Measurements from ENCODE around the gene ZACN. TPM values are rescaled to one million over a fixed set of nuclear protein-coding genes. Genes with fewer than 3 reads are reported as not detected.
"Not testable (repeated sequence)": the region's sequence is repeated elsewhere in the genome, so short reads cannot be mapped to it uniquely, and the experiment has no call there.

ZACN gene
- total RNA-seq, 2 experiments from 2014 or later: 6.4 to 6.5 TPM

DNA sequence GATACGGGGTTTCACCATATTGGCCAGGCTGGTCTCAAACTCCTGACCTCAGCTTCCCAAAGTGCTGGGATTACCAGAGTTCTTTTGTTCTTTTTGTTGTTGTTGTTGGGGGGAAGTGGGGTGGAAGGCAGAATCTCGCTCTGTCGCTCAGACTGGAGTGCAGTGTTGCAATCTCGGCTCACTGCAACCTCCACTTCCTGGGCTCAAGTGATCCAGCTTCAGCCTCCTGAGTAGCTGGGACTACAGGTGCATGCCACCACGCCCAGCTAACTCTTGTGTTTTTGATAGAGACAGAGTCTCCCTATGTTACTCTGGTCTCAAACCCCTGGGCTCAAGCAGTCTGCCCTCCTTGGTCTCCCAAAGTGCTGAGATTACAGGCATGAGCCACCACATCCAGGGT, 612 bp upstream of the ZACN start:
- intact Hi-C loops (cut with micrococcal nuclease): not testable (repeated sequence)
- CTCF ChIA-PET: interaction anchor here (0.7 to 1.6 kb wide), 3 partner anchors 20 to 74 kb away, joined by 3 to 4 read pairs (median 4); no protein-coding TSS in a partner anchor

GRCh38 chr17:76079535-76079955, 563 bp downstream of the ZACN start:
- no peak overlapping the region for H3K27ac Mint-ChIP-seq
- CTCF ChIA-PET: interaction anchor here (2.3 kb wide), 1 partner anchor 65 kb away, joined by 11 read pairs; no protein-coding TSS in a partner anchor
- no peak overlapping the region for H3K4me3 Mint-ChIP-seq
- H3K27me3 Mint-ChIP-seq (ENCODE audit: low read depth): peaks cover 45% of the 10 kb centered on the region
- intact Hi-C loops (cut with micrococcal nuclease): no loop called here
- no peaks in the 10 kb centered on the region for H3K9me3 Mint-ChIP-seq
- peaks cover 46% of the 10 kb centered on the region for H3K4me1 Mint-ChIP-seq (ENCODE audit: low read depth)
- no peak for DNase-seq
- H3K36me3 Mint-ChIP-seq (ENCODE audit: low read depth): peaks cover 3% of the 10 kb centered on the region

More for the DNA sequence above, 612 bp upstream of the ZACN start:
- H3K4me3 Mint-ChIP-seq; H3K9me3 Mint-ChIP-seq; H3K36me3 Mint-ChIP-seq (ENCODE audit: low read depth); H3K27ac Mint-ChIP-seq; DNase-seq: not testable (repeated sequence)
- H3K27me3 Mint-ChIP-seq (ENCODE audit: low read depth): peaks cover 53% of the 10 kb centered on the region
- H3K4me1 Mint-ChIP-seq (ENCODE audit: low read depth): peaks cover 49% of the 10 kb centered on the region

DNA sequence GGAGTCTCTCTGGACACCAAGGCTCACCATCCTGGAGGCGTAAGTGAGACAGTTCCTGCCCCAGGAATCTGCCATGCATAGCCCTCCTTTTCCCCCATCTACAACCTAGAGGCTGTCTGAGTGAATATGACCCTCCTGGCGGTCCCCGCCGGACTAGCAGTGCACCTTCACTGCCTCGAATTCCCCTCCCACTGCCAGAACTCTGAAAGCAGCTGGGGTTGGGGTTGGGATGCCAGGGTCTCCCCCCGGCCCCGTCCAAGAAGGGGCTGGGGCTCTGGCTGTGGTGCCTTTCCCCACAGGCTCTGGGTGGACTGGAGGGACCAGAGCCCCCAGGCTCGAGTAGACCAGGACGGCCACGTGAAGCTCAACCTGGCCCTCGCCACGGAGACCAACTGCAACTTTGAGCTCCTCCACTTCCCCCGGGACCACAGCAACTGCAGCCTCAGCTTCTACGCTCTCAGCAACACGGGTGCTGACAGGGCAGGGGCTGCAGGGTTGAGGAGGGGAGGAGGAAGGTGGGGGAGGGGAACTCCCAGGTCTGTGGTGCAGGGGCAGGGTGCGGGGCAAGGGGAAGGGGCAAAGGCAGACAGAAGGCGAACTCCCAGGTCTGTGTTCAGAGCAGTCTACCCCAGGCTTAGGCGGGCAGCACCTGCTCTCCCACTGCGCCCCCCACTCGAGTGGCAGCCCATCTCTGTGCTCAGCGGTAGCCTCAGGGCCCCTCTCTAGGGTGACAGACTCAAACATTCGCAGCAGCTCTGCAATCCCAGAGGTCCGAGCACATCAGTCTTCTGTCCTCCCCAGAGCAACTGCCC, 1.2 kb downstream of the ZACN start:
- peaks cover 5% of the 10 kb centered on the region for H3K36me3 Mint-ChIP-seq (ENCODE audit: low read depth)
- CTCF ChIA-PET: interaction anchor here (2.3 kb wide), 1 partner anchor 66 kb away, joined by 11 read pairs; no protein-coding TSS in a partner anchor
- peaks cover 42% of the 10 kb centered on the region for H3K4me1 Mint-ChIP-seq (ENCODE audit: low read depth)
- DNase-seq: no peak
- no peak overlapping the region for H3K27ac Mint-ChIP-seq
- no peak overlapping the region for H3K4me3 Mint-ChIP-seq
- H3K27me3 Mint-ChIP-seq (ENCODE audit: low read depth): peaks cover 40% of the 10 kb centered on the region
- H3K9me3 Mint-ChIP-seq: no peaks in the 10 kb centered on the region
- intact Hi-C loops (cut with micrococcal nuclease): no loop called here

GRCh38 chr17:76080768-76081287, 1.8 kb downstream of the ZACN start:
- intact Hi-C loops (cut with micrococcal nuclease): no loop called here
- no peaks in the 10 kb centered on the region for H3K9me3 Mint-ChIP-seq

GRCh38 chr17:76081295-76082210, 2.6 kb downstream of the ZACN start:
- Mint-ChIP-seq H3K27ac (no peak overlapping the region), H3K27me3 (ENCODE audit: low read depth) (peaks cover 26% of the 10 kb centered on the region), H3K4me3 (no peak overlapping the region), H3K9me3 (no peaks in the 10 kb centered on the region), H3K4me1 (ENCODE audit: low read depth) (peaks cover 28% of the 10 kb centered on the region), H3K36me3 (ENCODE audit: low read depth) (peaks cover 5% of the 10 kb centered on the region)
- DNase-seq: no peak
- CTCF ChIA-PET: no interaction called here
- intact Hi-C loops (cut with micrococcal nuclease): no loop called here

More at GRCh38 chr17:76080768-76081287, 1.8 kb downstream of the ZACN start:
- CTCF ChIA-PET: interaction anchor here (2.3 kb wide), 1 partner anchor 66 kb away, joined by 11 read pairs; no protein-coding TSS in a partner anchor
- no peak overlapping the region for H3K4me3 Mint-ChIP-seq
- no peak for DNase-seq
- H3K4me1 Mint-ChIP-seq (ENCODE audit: low read depth): peaks cover 35% of the 10 kb centered on the region
- H3K27me3 Mint-ChIP-seq (ENCODE audit: low read depth): peaks cover 33% of the 10 kb centered on the region
- H3K27ac Mint-ChIP-seq: no peak overlapping the region
- H3K36me3 Mint-ChIP-seq (ENCODE audit: low read depth): peaks cover 5% of the 10 kb centered on the region

DNA sequence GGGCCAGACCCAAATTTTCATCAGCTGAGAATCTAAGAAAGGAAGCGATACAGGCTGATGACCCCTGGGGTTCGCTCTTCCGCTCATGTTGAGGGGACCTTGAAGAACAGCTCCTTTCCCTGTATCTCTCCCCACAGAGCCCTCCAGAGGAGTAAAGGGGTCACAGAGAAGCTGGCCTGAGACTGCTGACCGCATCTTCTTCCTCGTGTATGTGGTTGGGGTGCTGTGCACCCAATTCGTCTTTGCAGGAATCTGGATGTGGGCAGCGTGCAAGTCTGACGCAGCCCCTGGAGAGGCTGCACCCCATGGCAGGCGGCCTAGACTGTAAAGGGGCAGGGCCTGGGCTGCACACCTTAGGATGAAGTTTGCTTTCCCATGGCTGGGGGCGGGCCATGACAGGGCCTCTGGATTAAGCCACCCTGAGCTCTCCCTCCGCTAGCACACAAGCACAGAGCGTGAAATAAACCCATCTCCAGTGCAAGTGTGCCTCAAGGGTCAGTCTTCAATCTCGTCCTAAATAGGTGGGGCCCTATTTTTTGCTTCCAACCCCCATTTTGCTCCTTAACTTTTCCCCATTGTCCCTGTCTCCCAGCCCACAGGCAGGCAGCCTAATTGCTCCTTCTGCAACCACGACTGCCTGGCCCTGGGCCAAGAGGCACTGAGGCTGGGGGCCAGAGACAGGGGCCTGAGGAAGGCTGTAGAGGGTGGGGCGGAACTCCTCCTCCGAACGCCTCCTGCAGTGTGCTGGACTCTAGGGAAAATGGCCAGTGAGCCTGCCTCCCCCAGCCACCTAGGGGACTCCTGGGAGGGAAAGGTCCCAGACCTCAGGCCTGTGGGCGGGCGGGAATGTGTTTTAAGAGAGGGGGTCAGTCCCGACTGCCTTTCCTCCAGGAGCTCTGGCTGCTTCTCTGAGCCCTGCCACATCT, 3.6 kb downstream of the ZACN start:
- intact Hi-C loops (cut with micrococcal nuclease): no loop called here
- peaks cover 18% of the 10 kb centered on the region for H3K4me1 Mint-ChIP-seq (ENCODE audit: low read depth)
- DNase-seq: no peak
- peaks cover 16% of the 10 kb centered on the region for H3K27me3 Mint-ChIP-seq (ENCODE audit: low read depth)
- CTCF ChIA-PET: no interaction called here
- no peak overlapping the region for H3K4me3 Mint-ChIP-seq
- no peak overlapping the region for H3K27ac Mint-ChIP-seq
- peaks cover 5% of the 10 kb centered on the region for H3K36me3 Mint-ChIP-seq (ENCODE audit: low read depth)
- no peaks in the 10 kb centered on the region for H3K9me3 Mint-ChIP-seq

GRCh38 chr17:76083536-76084182, 4.7 kb downstream of the ZACN start:
- intact Hi-C loops (cut with micrococcal nuclease): no loop called here
- Mint-ChIP-seq H3K27me3 (ENCODE audit: low read depth) (peaks cover 9% of the 10 kb centered on the region), H3K36me3 (ENCODE audit: low read depth) (peaks cover 5% of the 10 kb centered on the region), H3K4me3 (no peak overlapping the region), H3K4me1 (ENCODE audit: low read depth) (peaks cover 11% of the 10 kb centered on the region), H3K9me3 (no peaks in the 10 kb centered on the region), H3K27ac (no peak overlapping the region)
- DNase-seq: no peak
- CTCF ChIA-PET: no interaction called here

- Mint-ChIP-seq H3K27me3 (ENCODE audit: low read depth) (no peaks in the 10 kb centered on the region), H3K36me3 (ENCODE audit: low read depth) (peaks cover 5% of the 10 kb centered on the region), H3K4me3 (no peak overlapping the region), H3K27ac (no peak overlapping the region), H3K4me1 (ENCODE audit: low read depth) (no peaks in the 10 kb centered on the region), H3K9me3 (no peaks in the 10 kb centered on the region)
- intact Hi-C loops (cut with micrococcal nuclease): no loop called here
- CTCF ChIA-PET: no interaction called here
- DNase-seq: no peak
These were observed 6.2 kb downstream of the ZACN start for GRCh38 chr17:76085066-76085730.

- no peaks in the 10 kb centered on the region for H3K4me1 Mint-ChIP-seq (ENCODE audit: low read depth)
- H3K27me3 Mint-ChIP-seq (ENCODE audit: low read depth): no peaks in the 10 kb centered on the region
- no peak overlapping the region for H3K27ac Mint-ChIP-seq
- CTCF ChIA-PET: interaction anchor here (0.6 kb wide), 1 partner anchor 33 kb away, joined by 3 read pairs; no protein-coding TSS in a partner anchor
- peaks cover 5% of the 10 kb centered on the region for H3K36me3 Mint-ChIP-seq (ENCODE audit: low read depth)
- H3K9me3 Mint-ChIP-seq: no peaks in the 10 kb centered on the region
- intact Hi-C loops (cut with micrococcal nuclease): no loop called here
- DNase-seq: no peak
- H3K4me3 Mint-ChIP-seq: no peak overlapping the region
These were observed 6.9 kb downstream of the ZACN start for GRCh38 chr17:76085731-76086366.

DNA sequence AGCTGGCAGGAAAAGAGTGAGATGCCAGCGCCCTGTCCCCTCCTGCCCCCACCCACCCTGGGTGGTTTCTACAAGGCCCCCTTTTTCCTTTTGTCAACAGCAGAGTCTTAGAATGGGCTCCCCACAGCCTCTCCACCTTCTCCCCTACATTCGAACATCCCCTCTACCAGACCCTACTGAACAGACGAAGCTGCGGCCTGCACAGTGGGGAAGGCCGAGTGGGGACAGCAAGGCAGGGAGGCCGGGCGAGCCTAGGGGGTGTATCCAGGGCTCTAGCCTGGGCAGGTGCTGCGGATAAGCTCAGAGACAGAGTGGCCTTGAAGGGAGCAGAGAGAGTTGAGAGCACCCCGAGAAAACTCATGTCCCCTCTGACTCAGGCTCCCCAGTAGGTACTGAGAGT, 7.4 kb downstream of the ZACN start:
- Mint-ChIP-seq H3K27me3 (ENCODE audit: low read depth) (no peaks in the 10 kb centered on the region), H3K36me3 (ENCODE audit: low read depth) (peaks cover 5% of the 10 kb centered on the region)
- CTCF ChIA-PET: interaction anchor here (0.6 kb wide), 1 partner anchor 32 kb away, joined by 3 read pairs; no protein-coding TSS in a partner anchor

More for the DNA sequence above, 7.4 kb downstream of the ZACN start:
- no peak overlapping the region for H3K4me3 Mint-ChIP-seq
- H3K27ac Mint-ChIP-seq: no peak overlapping the region
- DNase-seq: no peak
- no peaks in the 10 kb centered on the region for H3K4me1 Mint-ChIP-seq (ENCODE audit: low read depth)
- no peaks in the 10 kb centered on the region for H3K9me3 Mint-ChIP-seq
- intact Hi-C loops (cut with micrococcal nuclease): no loop called here
